ENCODE measurements around the gene CYP24A1.

CYP24A1 gene

GRCh38 chr20:54195483-54196472 lies 22.0 kb upstream of the CYP24A1 start:
- no peak for DNase-seq (ENCODE audit: low read depth)
- H3K4me3 ChIP-seq (ENCODE audit: low read depth, low read length), result no peak overlapping the region
- TF ChIP-seq CTCF (IDR thresholded peaks at IDR 0.05; ENCODE audit: low read depth, low read length, missing control alignments), result peak; percentile 11

- TF ChIP-seq CTCF (IDR thresholded peaks at IDR 0.05; ENCODE audit: low read depth, low read length, missing control alignments), result peak; percentile 49
- no peak for DNase-seq (ENCODE audit: low read depth)
- no peak overlapping the region for H3K4me3 ChIP-seq (ENCODE audit: low read depth, low read length)
Observed at GRCh38 chr20:54194724-54195438, 21.1 kb upstream of the CYP24A1 start.

GRCh38 chr20:54193817-54194216 lies 20.0 kb upstream of the CYP24A1 start:
- H3K4me3 ChIP-seq (ENCODE audit: low read depth, low read length), result no peak overlapping the region
- no peak for DNase-seq (ENCODE audit: low read depth)
- no peak for TF ChIP-seq CTCF (IDR thresholded peaks at IDR 0.05; ENCODE audit: low read depth, low read length, missing control alignments)

- TF ChIP-seq CTCF (IDR thresholded peaks at IDR 0.05; ENCODE audit: low read depth, low read length, missing control alignments), result no peak
- DNase-seq (ENCODE audit: low read depth), result no peak
- H3K4me3 ChIP-seq (ENCODE audit: low read depth, low read length), result no peak overlapping the region
Observed at GRCh38 chr20:54190217-54190616, 16.4 kb upstream of the CYP24A1 start.

- H3K4me3 ChIP-seq (ENCODE audit: low read depth, low read length), result no peak overlapping the region
- DNase-seq (ENCODE audit: low read depth), result no peak
- TF ChIP-seq CTCF (IDR thresholded peaks at IDR 0.05; ENCODE audit: low read depth, low read length, missing control alignments), result no peak
Observed at GRCh38 chr20:54189630-54190029, 15.8 kb upstream of the CYP24A1 start.

- DNase-seq (ENCODE audit: low read depth), result no peak
- TF ChIP-seq CTCF (IDR thresholded peaks at IDR 0.05; ENCODE audit: low read depth, low read length, missing control alignments), result no peak
Observed at GRCh38 chr20:54188132-54188849, 14.5 kb upstream of the CYP24A1 start.

More at GRCh38 chr20:54188132-54188849, 14.5 kb upstream of the CYP24A1 start:
- H3K4me3 ChIP-seq (ENCODE audit: low read depth, low read length), result no peak overlapping the region

Measured in GM12864 (cell line).